ENCODE measurements around the gene AFAP1L2. TPM values are rescaled to one million over a fixed set of nuclear protein-coding genes. Genes with fewer than 3 reads are reported as not detected.

The AFAP1L2 gene
- total RNA-seq, 1 donor, result 7.3 TPM

DNA sequence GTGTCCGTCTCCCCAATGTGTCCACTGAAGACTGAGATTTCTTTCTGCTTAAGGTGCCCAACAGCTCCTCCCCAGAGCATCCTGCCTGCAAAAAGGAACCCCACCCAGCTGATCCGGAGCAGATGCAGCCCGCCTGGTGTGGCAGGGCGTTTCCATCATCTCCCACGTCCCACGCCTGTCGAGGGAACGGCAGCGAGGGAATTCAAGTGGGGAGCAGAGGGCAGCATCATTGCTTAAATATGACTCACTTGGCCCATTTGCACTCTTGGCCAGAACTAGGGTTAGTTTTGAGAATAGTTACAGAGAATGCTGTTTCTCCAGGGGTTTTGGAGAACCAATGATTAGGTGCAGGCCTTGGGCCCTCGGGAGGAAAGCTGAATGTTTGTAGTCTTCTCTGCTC is 144.5 kb downstream of the AFAP1L2 start:
- TF ChIP-seq, protein P1, sequence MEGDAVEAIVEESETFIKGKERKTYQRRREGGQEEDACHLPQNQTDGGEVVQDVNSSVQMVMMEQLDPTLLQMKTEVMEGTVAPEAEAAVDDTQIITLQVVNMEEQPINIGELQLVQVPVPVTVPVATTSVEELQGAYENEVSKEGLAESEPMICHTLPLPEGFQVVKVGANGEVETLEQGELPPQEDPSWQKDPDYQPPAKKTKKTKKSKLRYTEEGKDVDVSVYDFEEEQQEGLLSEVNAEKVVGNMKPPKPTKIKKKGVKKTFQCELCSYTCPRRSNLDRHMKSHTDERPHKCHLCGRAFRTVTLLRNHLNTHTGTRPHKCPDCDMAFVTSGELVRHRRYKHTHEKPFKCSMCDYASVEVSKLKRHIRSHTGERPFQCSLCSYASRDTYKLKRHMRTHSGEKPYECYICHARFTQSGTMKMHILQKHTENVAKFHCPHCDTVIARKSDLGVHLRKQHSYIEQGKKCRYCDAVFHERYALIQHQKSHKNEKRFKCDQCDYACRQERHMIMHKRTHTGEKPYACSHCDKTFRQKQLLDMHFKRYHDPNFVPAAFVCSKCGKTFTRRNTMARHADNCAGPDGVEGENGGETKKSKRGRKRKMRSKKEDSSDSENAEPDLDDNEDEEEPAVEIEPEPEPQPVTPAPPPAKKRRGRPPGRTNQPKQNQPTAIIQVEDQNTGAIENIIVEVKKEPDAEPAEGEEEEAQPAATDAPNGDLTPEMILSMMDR (IDR thresholded peaks at IDR 0.05; ENCODE audit: insufficient read depth, low read depth, low read length), result no peak
- peak; percentile 83 for DNase-seq (ENCODE audit: low read depth)

DNA sequence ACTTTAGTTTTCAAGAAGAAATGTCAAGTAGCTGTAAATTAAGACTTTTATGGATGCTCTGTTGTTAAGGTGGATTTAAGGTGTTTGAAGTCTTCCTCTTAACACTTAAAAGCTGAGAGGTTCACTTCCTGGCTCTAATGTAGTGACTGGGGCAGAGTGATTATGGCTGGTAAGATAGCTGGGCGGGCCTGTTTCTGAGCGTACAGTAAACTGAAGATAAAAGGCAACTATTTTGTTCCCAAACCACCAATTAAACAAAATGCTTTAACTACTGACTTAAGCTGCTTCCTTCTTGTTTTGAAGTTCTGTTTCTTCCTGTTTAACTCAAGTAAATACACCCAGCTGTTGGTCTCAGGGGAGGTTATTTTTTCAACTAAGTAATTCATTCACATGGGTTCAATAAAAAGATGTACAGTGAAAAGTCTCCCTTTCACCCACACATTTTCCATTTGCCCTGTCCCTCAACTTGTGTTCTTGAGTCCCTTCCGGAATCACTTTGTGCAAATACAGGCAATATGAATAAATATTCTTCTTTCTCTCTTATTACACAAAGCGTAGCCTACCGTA is 145.9 kb downstream of the AFAP1L2 start:
- DNase-seq (ENCODE audit: low read depth), result peak; percentile 89
- H3K4me3 ChIP-seq (ENCODE audit: low read depth, low read length), result no peak overlapping the region
- TF ChIP-seq, protein P1 (IDR thresholded peaks at IDR 0.05; ENCODE audit: insufficient read depth, low read depth, low read length), result no peak

More for the DNA sequence above, 144.5 kb downstream of the AFAP1L2 start:
- no peak overlapping the region for H3K4me3 ChIP-seq (ENCODE audit: low read depth, low read length)

DNA sequence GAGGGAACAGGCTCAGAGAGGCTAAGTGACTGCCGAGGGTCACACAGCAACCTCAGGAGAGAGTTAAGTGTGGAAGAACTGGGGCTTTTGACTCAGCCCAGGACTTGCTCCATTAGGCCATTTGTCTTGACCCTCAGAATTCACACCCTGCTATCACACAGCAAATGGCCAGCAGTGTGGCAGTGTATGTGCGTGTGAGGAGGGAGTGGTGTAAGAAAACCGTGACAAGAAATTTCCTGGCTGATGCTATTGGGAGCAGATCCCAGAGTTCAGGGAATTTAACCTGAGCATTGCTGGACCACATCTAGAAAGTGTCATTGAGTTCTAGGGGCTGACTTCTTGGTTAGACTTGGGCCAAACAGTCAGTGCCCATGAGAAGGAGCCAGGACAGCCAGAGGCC is 146.8 kb downstream of the AFAP1L2 start:
- TF ChIP-seq, protein P1 (IDR thresholded peaks at IDR 0.05; ENCODE audit: insufficient read depth, low read depth, low read length), result no peak
- DNase-seq (ENCODE audit: low read depth), result peak; percentile 19
- H3K4me3 ChIP-seq (ENCODE audit: low read depth, low read length), result no peak overlapping the region

GRCh38 chr10:114256822-114257221 is 147.5 kb downstream of the AFAP1L2 start:
- no peak overlapping the region for H3K4me3 ChIP-seq (ENCODE audit: low read depth, low read length)
- DNase-seq (ENCODE audit: low read depth), result peak; percentile 79
- TF ChIP-seq, protein P1 (IDR thresholded peaks at IDR 0.05; ENCODE audit: insufficient read depth, low read depth, low read length), result no peak

DNA sequence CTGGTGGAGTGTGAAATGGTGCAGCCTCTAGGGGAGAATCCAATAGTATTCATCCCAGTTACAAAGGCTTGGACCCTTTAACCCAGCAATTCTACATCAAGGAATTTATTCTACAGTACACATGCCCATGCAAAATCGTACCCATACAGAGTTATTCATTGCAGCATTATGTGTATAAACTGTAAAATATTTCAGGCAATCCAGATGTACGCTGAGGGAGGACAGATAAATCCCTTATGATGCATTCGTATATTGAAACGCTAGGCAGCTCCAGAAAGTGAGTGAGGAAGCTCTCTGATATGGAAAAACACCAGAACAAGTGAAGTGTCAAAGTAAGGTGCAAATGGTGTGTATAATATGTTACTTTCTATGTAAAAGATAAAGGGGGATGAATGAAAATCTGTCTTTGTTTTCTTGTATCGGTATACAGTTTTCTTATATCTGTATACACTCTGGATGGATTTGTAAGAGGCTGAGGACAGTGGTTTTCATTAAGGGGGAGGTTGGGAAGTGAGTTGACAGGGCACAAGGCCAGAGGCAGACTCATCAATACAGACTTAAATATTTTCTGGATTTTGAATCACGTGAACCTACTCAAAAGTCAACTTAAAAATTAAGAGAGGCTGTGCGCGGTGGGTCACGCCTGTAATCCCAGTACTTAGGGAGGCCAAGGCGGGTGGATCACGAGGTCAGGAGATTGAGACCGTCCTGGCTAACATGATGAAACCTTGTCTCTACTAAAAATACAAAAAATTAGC is 148.1 kb downstream of the AFAP1L2 start:
- H3K4me3 ChIP-seq (ENCODE audit: low read depth, low read length), result no peak overlapping the region
- peak; percentile 66 for DNase-seq (ENCODE audit: low read depth)
- TF ChIP-seq, protein P1 (IDR thresholded peaks at IDR 0.05; ENCODE audit: insufficient read depth, low read depth, low read length), result no peak

GRCh38 chr10:114255227-114255626 is 149.1 kb downstream of the AFAP1L2 start:
- no peak for DNase-seq (ENCODE audit: low read depth)
- H3K4me3 ChIP-seq (ENCODE audit: low read depth, low read length), result no peak overlapping the region
- TF ChIP-seq, protein P1 (IDR thresholded peaks at IDR 0.05; ENCODE audit: insufficient read depth, low read depth, low read length), result no peak
